ENCODE measurements around the gene AP4E1.
"Not testable (repeated sequence)": the region's sequence is repeated elsewhere in the genome, so short reads cannot be mapped to it uniquely, and the experiment has no call there.

The AP4E1 gene

DNA sequence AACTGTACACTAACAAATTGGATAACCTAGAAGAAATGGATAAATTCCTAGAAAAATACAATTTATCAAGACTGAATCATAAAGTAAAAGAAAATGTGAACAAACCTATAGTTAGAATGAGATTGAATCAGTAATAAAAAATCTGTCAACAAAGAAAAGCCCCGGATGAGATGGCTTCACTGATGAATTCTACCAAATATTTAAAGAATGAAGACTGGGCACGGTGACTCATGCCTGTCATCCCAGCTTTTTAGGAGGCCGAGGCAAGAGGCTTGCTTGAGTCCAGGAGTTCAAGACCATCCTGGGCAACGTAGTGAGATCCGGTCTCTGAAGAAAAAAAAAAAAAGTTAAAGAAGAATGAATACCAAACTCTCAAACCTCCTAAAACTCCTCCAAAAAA, 17.7 kb upstream of the AP4E1 start:
- no peak for DNase-seq

DNA sequence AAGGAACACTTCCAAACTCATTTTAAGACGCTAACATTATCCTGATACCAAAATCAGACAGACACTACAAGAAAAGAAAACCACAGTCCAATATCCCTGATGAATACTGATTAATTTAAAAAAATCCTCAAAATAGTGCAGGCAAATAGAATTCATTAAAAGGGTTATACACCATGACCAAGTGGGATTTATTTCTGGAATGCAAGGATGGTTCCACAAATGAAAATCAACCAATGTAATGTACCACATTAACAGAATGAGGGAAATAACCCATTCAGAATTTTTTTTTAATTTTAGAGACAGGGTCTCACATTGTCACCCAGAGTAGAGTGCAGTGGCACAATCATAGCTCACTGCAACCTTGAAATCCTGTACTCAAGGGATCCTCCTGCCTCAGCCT, 17.3 kb upstream of the AP4E1 start:
- DNase-seq, result no peak

DNA sequence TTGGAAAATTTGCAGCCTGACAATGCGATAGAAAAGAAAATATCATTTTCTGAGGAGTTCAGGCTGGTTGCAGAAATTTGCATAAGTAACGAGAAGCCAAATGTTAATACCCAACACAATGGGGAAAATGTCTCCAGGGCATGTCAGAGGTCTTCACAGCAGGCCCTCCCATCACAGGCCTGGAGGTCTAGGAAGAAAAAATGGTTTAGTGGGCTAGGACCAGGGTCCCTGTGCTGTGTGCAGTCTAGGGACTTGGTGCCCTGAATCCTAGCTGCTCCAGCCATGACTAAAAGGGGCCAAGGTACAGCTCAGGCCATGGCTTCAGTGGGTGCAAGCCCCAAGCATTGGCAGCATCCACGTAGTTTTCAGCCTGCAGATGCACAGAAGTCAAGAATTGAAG, 14.5 kb upstream of the AP4E1 start:
- no peak for DNase-seq

DNA sequence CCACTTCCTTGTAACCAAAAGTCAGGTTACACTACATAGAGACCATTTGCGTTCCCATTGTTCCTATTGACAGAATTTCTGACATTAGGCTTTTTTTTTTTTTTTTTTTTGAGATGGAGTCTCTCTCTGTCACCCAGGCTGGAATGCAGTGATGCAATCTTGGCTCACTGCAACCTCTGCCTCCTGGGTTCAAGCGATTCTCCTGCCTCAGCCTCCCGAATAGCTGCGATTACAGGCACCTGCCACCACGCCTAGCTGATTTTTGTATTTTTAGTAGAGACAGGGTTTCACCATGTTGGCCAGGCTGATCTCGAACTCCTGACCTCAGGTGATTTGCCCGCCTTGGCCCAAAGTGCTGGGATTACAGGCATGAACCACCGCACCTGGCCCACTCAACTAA, 7.1 kb upstream of the AP4E1 start:
- not testable (repeated sequence) for DNase-seq

DNA sequence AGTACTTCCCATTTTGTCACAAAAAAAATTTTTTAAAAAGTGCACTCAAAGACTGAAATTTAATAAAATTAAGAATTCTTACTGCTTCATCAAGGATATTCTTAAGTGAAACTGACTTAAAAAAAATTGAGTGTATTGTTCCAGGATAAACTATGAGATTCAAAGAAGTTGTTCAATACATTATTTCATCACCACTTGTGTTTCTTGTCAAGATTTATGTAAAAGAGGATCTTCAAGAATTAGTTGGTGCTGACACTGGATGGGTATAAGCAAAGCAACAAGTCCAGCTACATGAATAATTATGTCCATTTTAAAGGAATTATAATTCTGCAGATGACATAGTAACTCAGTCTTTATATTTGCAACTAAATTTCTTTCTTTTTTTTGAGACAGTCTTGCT, 4.3 kb upstream of the AP4E1 start:
- no peak for DNase-seq

DNA sequence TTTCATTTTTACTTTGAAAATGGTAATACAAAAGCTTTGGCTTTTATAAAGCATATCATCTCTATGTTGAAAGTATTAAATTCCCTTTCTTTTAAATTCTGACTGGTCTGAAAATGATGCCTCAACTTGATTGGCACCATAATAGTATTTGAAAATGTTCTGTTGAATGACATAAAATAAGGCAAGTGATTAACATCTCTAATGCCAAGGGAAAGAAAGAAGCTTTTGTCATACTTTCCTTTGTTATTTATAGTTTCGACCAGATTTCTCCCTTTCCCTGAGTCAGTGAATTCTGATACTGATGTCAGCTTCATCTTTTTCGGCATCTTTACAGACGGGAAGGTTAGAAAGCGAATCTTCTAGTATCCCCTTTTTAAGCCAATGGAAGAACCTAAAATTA, 3.4 kb upstream of the AP4E1 start:
- DNase-seq, result no peak

DNA sequence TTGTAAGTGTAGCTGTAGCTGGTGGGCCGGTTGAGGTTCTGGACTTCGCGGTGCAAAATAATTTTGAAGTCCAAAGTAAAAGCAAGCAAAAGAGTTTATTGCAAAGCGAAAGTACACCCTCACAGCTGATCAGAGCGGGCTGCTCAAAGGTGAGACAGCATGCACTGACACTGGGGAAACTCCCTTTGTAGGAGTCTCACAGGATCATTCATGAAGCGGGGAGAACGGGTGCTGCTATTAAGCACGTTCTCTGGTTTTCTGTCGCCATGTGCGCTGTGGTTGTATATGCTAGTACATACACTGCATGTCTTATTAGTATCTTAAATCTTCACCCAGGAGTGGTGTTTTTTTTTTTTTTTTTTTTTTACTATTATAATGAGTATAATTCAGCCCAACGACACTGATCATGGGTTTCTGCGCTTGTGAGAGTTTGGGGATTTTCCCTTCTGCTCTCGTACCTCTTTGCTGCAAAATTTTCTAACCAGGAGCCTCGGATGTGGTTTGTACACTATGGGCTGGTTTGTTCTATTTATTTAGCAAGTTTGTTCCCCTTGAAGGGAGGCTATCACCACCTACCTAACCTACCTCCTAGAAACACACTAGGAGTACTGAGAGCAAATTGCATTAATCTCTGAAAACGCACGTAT, 1.4 kb upstream of the AP4E1 start:
- no peak for DNase-seq

DNA sequence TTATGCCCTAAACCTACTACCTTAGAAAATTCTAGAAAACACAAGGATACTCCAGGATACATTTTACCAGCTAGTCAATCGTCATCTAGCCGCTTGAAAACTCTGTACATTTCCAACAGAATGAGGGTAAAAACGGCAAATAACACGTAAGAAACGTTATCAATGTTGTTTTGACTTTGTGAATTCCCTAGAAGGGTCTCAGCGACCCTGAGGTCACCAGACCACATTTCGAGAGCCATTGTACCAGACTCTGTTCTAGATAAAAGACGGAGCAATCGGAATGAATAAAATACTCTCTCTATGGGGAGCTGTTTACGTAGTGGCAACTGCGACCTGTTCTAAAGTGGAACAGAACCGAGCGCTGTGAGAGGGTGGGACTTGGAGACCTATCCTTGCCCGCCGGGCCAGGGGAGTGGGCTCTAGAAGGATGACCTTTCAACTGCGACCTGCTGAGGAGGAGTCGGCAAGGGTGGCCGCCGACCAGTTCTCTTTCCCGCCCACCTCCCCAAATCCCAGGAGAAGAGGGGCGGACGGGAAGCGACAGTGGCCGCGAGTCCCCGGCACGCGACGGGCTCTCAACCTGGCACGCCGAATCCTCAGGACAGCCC, 778 bp upstream of the AP4E1 start:
- no peak for DNase-seq

DNA sequence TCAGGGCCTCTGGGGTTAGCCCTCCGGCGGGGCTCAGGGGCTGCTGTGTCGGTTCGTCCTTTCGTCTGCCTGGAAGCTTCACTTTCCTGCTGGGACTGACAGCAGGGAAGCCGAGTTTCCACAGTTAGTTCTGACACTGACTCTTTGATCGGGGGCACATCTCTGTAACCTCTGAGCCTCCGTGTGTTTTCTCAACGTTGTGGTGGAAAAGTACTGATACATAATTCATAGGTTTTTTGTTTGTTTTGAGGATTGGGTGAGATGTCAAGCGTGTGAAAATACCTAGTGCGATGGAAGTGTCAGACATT, 481 bp downstream of the AP4E1 start:
- no peak for DNase-seq

DNA sequence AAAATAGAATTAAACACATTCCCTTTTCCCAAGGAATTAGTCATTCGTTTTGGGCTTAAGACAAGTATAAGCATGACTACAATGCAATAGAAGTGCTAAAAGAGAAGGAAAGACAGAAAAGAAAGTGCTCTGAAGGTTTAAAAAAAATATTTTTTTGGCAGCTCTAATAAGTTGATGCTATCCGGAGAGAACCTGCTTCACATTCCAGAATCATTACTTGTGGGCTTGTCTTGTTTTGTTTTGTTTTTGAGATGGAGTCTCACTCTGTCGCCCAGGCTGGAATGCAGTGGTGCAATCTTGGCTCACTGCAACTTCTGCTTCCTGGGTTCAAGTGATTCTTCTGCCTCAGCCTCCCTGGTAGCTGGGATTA, 1.9 kb downstream of the AP4E1 start:
- DNase-seq, result not testable (repeated sequence)

DNA sequence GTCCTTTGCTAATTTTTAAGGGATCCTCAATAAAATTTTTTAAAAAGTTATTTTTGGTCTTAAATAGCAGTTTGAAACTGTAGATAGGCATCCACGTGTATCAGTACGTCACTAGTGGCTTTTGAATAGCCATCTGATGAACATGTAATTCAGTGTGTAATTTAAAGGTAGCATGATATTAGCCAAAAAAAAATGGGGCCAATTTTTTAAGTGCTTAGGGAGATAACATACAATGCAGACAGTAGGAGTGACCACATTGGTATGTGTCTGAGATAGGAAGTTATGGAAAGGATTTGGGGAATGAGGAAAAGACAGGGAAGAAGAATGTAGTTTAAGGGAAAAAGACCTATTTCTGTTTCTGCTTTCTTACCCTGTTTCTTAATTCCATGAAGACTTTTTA, 2.5 kb downstream of the AP4E1 start:
- no peak for DNase-seq

DNA sequence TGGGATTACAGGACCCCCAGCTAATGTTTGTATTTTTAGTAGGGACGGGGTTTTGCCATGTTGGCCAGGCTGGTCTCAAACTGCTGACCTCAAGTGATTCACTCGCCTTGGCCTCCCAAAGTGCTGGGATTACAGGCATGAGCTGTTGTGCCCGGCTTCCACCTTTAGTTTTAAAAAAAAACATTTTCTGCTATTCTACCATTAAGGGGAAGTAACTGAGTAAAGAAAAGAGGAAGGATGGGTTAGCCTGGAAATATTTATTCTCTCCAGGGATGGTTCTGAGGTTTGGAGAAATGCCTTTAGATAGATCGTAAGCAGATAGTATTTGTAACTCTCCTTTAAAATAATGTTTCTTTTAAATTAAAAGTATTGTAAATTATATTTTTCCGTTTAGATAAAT, 3.1 kb downstream of the AP4E1 start:
- DNase-seq, result no peak

DNA sequence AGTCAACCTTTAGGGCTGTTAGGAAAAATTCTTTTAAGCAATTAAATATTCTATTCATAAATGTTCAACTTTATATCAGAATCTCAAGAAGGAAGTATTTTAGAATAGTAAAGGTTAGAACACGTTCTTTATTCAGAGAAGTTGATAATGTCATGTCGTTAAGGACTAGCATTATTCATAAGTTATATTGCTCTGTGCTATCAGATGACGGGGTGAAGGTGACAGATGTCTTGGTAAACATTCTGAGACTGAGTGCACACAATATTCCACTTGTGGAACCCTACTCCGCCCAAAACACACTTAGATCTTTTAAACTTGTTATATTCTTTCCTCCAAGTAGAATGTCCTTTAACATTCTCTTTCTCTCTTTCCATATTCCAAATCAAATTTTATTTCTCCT, 7.9 kb downstream of the AP4E1 start:
- no peak for DNase-seq

DNA sequence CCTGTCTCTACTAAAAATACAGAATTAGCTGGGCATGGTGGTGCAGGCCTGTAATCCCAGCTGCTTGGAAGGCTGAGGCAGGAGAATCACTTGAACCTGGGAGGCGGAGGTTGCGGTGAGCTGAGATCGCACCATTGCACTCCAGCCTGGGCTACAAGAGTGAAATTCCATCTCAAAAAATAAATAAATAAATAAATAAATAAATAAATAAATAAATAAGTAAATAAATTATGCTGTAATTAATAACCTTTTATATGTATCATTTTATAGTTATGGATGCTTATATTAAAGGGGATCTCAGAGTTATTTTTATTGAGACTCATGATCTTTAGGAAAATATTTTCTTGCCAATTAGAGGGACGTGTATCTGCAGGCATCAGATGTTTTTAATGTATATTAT, 10.9 kb downstream of the AP4E1 start:
- not testable (repeated sequence) for DNase-seq

DNA sequence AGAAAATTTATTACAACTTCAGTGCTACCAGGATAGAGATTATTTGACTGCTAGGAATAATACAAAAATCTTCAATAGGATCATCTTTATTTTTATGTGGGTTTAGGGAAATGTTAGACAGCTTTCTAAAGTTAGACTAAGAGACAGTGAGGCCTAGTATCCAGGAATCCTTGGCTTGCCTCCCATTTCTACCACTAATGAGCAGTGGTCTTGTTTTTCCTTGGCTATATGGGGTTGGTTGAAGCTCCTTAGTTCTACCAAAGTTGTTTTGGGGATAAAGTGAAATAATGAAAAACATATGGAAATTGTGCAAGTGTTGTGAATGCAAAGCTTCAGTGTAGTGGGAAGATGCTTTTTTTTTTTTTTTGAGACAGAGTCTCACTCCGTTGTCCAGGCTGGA, 16.8 kb downstream of the AP4E1 start:
- peak; percentile 51 for DNase-seq

DNA sequence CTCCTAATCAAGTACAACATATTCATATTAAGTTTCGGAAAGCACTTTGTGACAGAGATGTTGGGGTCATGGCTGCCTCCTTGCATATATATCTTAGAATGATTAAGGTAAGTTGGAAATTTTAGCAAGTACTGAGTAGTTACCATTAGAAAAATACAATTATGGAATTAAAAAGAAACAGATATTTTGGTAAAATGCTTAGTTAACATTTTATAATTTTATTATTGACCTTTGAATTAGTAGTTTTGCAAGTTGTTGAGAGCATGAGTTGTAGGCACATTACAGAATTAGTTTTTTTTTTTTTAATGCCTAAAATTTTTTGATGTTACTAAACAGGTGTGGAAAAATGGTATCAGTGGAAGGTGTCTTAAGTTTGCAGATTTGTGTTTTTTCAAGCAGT, 20.6 kb downstream of the AP4E1 start:
- DNase-seq, result no peak

DNA sequence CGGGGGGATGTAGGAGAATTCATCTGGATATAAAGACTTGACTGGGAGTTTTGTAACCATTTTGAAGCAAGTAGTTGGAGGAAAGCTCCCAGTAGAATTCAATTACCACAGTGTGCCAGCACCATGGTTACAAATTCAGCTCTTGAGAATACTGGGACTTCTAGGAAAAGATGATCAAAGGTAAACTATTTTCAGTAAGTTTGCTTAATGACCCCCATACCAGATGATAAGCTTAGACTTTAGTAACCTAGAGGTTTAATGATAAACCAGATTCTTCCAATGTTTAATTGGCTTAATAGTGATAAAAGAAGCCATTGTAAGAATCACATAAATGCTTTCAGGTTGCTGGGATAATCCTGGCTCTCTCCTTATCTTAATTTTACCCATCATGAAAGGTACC, 22.3 kb downstream of the AP4E1 start:
- no peak for DNase-seq

DNA sequence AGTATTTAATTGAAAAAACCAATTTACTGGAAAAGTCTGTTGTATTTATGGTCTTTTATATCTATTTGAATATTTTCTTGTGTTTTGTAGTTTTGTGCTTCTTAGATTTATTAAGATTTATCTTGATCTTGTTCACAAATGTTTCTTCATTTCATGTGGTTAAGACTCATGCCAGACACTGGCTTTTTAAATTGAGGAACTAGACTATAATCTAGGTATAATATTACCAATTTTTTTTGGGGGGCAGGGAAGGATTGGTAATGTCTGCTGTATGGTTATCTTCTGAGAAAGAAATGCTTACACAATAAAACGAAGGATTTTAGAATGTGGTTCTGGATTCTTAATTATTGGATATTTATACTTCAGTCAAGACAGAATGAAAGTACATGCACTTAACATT, 24.9 kb downstream of the AP4E1 start:
- no peak for DNase-seq

DNA sequence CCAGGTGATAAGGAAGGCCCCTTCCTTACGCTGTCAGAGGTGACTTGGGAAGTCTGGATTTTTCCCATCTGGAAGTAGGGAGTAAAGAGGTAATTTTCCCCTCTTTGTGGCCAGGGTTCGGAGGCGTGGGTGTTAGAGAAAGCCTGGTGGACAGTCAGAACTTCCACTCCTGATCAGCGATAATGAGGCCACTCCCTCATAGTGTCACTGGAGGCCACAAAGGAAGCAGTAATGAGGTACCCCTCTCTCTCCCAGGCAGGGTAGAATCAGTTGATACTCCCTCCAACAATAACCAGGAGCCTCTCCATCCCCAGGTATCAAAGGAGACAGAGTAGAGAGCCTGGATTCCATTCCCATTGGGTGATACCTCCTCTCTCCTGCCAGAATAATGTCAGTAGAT, 30.0 kb downstream of the AP4E1 start:
- no peak for DNase-seq

DNA sequence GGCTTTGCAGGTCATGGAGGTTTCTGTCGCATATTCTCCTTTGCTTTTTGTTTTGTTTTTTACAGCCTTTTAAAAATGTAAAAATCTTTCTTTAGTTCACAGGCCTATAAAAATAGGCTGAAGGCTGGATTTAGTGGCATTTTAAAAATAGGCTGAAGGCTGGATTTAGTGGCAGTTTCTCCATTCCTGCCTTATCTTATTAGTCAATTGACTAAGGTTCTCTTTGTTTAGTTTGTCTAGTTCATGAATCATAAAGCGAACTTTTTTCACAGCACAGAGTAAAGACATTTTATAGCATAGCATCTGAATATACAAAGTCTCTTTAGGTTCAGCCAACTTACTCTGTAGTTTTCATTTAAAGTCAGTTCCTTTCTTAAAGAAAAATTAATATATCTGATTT, 31.4 kb downstream of the AP4E1 start:
- no peak for DNase-seq

DNA sequence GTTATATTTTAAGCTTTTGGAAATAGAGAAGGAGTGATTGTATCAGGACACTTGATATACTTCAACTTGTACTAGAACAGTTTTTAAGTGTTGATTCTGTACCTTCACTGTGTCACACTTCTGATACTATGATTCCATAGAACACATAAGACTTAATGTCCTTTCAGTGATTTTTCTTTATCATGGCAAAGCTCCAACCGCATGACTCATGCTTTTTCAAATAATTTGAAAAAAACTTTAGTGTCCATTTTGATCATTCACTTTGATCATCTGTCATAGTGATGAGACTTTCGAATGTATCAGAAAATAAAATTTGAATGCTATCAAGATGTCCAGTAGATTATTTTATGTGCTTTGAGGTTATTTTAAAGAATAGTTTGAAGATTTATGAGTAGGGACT, 32.0 kb downstream of the AP4E1 start:
- DNase-seq, result no peak

DNA sequence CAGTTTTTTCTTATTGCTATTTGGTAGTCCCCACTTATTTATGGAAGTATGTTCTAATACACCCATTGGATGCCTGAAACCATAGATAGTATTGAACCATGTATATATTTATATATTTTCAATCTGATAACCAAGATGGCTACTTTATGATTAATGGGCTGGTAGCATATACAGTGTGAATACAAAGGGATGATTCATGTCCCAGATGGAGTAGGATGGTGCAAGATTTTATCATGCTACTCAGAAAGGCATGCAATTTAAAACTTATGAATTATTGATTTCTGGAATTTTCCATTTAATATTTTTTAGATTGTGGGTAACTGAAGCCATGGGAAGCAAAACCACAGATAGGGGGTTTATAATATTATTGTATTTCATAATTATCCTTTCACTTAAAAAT, 35.2 kb downstream of the AP4E1 start:
- DNase-seq, result no peak

DNA sequence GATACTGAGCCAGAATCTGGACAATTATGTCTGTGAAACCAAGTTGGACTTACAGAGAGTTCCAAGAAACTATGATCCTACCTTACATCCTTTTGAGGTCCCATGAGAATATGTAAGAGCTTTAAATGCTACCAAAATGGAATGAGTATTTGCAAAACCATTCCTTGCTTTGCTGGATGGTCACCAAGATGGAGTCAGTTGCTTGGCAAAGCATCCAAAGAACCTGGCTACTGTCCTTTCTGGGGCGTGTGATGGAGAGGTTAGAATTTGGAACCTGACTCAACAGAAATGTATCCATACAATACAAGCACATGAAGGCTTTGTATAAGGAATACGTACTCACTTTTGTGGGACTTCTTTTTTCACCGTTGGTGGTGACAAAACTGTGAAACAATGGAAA, 36.2 kb downstream of the AP4E1 start:
- DNase-seq, result no peak

DNA sequence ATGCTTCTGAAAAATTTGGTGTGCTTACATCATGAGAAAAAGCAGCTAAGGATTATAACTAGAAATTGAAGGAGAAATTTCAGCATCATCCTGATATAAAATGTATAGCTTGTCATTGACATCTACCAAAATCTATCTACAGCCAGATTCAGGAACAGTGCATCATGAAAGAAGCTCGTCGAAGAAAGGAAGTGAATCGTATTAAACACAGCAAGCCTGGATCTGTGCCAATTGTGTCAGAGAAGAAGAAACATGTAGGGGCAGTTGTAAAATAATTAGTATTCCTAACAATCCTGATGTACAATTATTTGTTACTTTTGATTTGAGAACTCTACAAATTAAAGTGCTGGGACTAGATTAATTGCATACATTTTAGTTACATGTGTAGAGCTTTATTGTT, 37.2 kb downstream of the AP4E1 start:
- no peak for DNase-seq

DNA sequence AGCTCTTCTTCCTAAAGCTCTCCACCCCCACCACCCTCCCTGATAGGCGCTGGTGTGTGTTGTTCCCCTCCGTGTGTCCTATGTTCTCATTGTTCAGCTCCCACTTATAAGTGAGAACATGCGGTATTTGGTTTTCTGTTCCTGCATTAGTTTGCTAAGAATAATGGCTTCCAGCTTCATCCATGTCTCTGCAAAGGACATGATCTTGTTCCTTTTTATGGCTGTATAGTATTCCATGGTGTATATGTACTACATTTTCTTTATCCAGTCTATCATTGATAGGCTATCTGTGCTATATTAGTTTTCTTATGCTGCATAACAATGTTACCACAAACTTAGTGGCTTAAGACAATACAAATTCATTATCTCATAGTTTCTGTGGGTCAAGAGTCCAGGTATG, 42.3 kb downstream of the AP4E1 start:
- DNase-seq, result not testable (repeated sequence)

DNA sequence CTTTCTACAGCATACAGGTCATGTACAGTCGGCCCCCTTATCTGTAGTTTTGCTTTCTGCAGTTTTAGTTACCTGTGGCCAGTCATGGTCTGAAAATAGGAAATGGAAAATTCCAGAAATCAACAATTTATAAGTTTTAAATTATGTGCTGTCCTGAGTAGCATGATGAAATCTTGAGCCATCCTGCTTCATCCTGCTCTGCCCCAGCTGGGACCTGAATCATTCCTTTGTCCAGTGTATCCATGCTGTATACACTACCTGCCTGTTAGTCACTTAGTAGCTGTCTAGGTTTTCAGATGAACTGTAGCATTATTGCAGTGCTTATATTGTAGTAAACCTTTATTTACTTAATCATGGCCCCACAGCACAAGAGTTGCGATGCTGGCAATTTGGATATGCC, 44.8 kb downstream of the AP4E1 start:
- no peak for DNase-seq
